ENCODE measurements around the gene PPP5C. TPM values are rescaled to one million over a fixed set of nuclear protein-coding genes. Genes with fewer than 3 reads are reported as not detected.
A peak's percentile ranks its signal among the peaks of the same experiment; 100 is the strongest.

PPP5C gene
- total RNA-seq, 4 donors from 2014 or later = 38.2 to 66.0 (median 51.3) TPM

GRCh38 chr19:46383171-46383815 lies 36.4 kb downstream of the PPP5C start:
- WGBS = 94% methylated on average over 22 of the region's 23 CpGs
- Histone ChIP-seq H3K9me3 (no peaks in the 10 kb centered on the region), H3K4me3 (no peak overlapping the region), H3K27ac (no peak overlapping the region), H3K36me3 (peaks cover 70% of the 10 kb centered on the region), H3K4me1 (peaks cover 17% of the 10 kb centered on the region), H3K27me3 (no peaks in the 10 kb centered on the region)
- DNase-seq (ENCODE audit: low spot score in 2 of 2) = peak; percentile 29 to 69
- no peak for TF ChIP-seq POLR2AphosphoS5 (IDR thresholded peaks at IDR 0.05)
- TF ChIP-seq EP300 (IDR thresholded peaks at IDR 0.05) = no peak
- no peak for TF ChIP-seq CTCF (IDR thresholded peaks at IDR 0.05)
- no peak for TF ChIP-seq POLR2A (IDR thresholded peaks at IDR 0.05)

GRCh38 chr19:46383846-46384245 lies 37.0 kb downstream of the PPP5C start:
- 86% methylated on average over 5 of the region's 7 CpGs for WGBS
- H3K36me3 ChIP-seq = peaks cover 74% of the 10 kb centered on the region
- no peaks in the 10 kb centered on the region for H3K9me3 ChIP-seq
- TF ChIP-seq CTCF (IDR thresholded peaks at IDR 0.05) = no peak
- H3K4me1 ChIP-seq = peaks cover 12% of the 10 kb centered on the region
- no peak overlapping the region for H3K27ac ChIP-seq
- no peaks in the 10 kb centered on the region for H3K27me3 ChIP-seq
- DNase-seq (ENCODE audit: low spot score in 2 of 2) = peak; percentile 38 to 46
- H3K4me3 ChIP-seq = no peak overlapping the region

- Histone ChIP-seq H3K4me1 (peaks cover 7% of the 10 kb centered on the region), H3K4me3 (no peak overlapping the region), H3K9me3 (no peaks in the 10 kb centered on the region), H3K36me3 (peaks cover 76% of the 10 kb centered on the region), H3K27ac (no peak overlapping the region), H3K27me3 (no peaks in the 10 kb centered on the region)
- 83% methylated on average over 6 of the region's 11 CpGs for WGBS
- DNase-seq (ENCODE audit: low spot score in 2 of 2) = peak; percentile 46 to 56
- TF ChIP-seq EP300 (IDR thresholded peaks at IDR 0.05) (no peak), POLR2A (IDR thresholded peaks at IDR 0.05) (no peak), CTCF (IDR thresholded peaks at IDR 0.05) (no peak), POLR2AphosphoS5 (IDR thresholded peaks at IDR 0.05) (no peak)
Measured at GRCh38 chr19:46384396-46384795, 37.5 kb downstream of the PPP5C start.

GRCh38 chr19:46385636-46386035 lies 38.7 kb downstream of the PPP5C start:
- Histone ChIP-seq H3K27me3 (no peaks in the 10 kb centered on the region), H3K27ac (no peak overlapping the region), H3K4me3 (no peak overlapping the region), H3K4me1 (peaks cover 7% of the 10 kb centered on the region), H3K36me3 (peaks cover 77% of the 10 kb centered on the region), H3K9me3 (no peaks in the 10 kb centered on the region)
- WGBS = 68% methylated on average over 11 of the region's 11 CpGs
- TF ChIP-seq POLR2A (IDR thresholded peaks at IDR 0.05) (no peak), POLR2AphosphoS5 (IDR thresholded peaks at IDR 0.05) (no peak), CTCF (IDR thresholded peaks at IDR 0.05) (no peak), EP300 (IDR thresholded peaks at IDR 0.05) (no peak)
- peak; percentile 31 to 37 for DNase-seq (ENCODE audit: low spot score in 2 of 2)

GRCh38 chr19:46386151-46386550 lies 39.3 kb downstream of the PPP5C start:
- WGBS = 92% methylated on average over 10 of the region's 10 CpGs
- H3K4me1 ChIP-seq = peaks cover 7% of the 10 kb centered on the region
- H3K4me3 ChIP-seq = no peak overlapping the region
- peak; percentile 26 to 46 for DNase-seq (ENCODE audit: low spot score in 2 of 2)
- no peaks in the 10 kb centered on the region for H3K27me3 ChIP-seq
- TF ChIP-seq CTCF (IDR thresholded peaks at IDR 0.05) (no peak), EP300 (IDR thresholded peaks at IDR 0.05) (no peak), POLR2AphosphoS5 (IDR thresholded peaks at IDR 0.05) (no peak), POLR2A (IDR thresholded peaks at IDR 0.05) (no peak)
- H3K36me3 ChIP-seq = peaks cover 82% of the 10 kb centered on the region
- peak overlapping the region; percentile 2 for H3K27ac ChIP-seq
- no peaks in the 10 kb centered on the region for H3K9me3 ChIP-seq
